Left forelimb (tissue), 1 donor: Measurements from ENCODE around the gene CALD1.

ENCODE experiments used
- DNase-seq: peaks from one replicate; pipeline ENCODE4 v3.0.0-alpha.2; 2018; ENCODE audit warnings: low spot score

The CALD1 gene

GRCh38 chr7:135001390-135002165, 222.1 kb downstream of the CALD1 start:
- no peak for DNase-seq

- DNase-seq, result no peak
Measured at GRCh38 chr7:135012229-135012628, 232.8 kb downstream of the CALD1 start.
